ENCODE results near the gene CHD5.
"Not testable (repeated sequence)": the region's sequence is repeated elsewhere in the genome, so short reads cannot be mapped to it uniquely, and the experiment has no call there.

- not testable (repeated sequence) for TF ChIP-seq CTCF (IDR thresholded peaks at IDR 0.05); POLR2A (IDR thresholded peaks at IDR 0.05); POLR2AphosphoS5 (IDR thresholded peaks at IDR 0.05); EP300 (IDR thresholded peaks at IDR 0.05; ENCODE audit: low read depth)
Measured at GRCh38 chr1:6219641-6220040, 39.5 kb upstream of the CHD5 start.
